Mesenteric fat pad (tissue), 1 donor: ENCODE data around the gene PSEN1. TPM values are rescaled to one million over a fixed set of nuclear protein-coding genes. Genes with fewer than 3 reads are reported as not detected.

Experiments used
- DNase-seq: peaks from one replicate; pipeline ENCODE4 v3.0.0-alpha.2; 2020; ENCODE audit warnings: low spot score
- total RNA-seq: library from RNA; stranded (reverse); fragmentation: NEBNext Ultra II Directional; extraction: Animal tissue kit (Norgen Biotek cat#: 25700); gene quantifications from one replicate; pipeline ENCODE4 v1.2.1, GENCODE V29; 2021
- donor health status: DM: yes; HTN: yes; CAD: no.

PSEN1 gene
- total RNA-seq, 1 donor from 2014 or later = 55.3 TPM

DNA sequence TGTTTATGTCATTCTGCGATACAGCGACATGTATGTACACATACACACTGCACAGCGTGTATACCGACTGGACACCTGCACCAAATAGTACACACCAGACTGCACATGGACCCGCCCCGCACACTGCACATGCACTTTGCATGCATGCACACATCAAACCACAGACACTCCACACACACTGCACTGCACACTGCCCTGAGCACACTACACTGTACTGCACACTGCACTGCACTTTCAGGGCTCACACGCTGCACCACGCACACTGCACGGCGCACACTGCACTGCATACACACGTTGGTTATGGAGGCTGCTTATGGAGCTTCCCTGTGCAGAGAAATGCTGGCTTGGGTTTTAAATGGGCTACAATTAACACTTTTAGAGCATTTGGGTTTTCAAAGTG, 102.6 kb downstream of the PSEN1 start:
- no peak for DNase-seq

DNA sequence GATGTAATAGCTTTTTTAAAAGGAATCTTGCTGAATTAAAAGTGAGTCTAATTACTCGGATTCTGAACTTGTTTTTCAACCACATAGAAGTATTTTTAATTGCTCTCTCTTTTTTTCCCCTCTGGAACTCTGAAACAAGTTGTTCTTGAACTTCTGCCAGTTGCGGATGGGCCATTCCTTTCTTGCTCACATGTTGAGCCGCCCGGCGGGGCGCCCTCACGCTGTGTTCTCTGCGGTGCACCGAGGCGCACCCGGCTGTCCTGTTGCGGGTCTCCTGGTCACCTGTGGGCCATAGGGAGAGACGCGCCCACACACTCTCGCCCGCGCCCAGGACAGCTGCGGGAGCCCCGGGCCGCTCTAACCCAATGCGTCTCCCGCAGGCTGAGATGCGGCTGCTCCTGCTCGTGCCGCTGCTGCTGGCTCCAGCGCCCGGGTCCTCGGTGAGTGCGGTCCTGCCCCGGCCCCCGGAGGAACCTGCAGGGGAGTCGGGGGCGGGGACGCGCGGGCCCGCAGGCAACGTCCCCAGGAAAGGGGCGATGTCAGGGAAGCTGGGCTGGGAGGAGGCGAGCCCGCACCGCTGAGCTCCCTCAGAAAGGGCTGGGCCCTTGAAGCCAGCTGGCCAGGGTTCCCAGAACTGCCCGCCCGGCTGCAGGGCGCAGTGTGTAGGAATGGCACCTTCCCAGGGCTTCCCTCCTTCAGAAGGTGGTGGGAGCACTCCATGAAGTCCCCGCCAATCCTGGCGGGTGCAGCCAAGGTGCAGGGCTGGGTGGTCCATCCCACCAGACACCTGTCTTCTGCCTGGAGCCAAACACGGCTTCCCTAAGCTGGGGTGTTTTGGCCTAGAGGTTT, 103.3 kb downstream of the PSEN1 start:
- DNase-seq = no peak

DNA sequence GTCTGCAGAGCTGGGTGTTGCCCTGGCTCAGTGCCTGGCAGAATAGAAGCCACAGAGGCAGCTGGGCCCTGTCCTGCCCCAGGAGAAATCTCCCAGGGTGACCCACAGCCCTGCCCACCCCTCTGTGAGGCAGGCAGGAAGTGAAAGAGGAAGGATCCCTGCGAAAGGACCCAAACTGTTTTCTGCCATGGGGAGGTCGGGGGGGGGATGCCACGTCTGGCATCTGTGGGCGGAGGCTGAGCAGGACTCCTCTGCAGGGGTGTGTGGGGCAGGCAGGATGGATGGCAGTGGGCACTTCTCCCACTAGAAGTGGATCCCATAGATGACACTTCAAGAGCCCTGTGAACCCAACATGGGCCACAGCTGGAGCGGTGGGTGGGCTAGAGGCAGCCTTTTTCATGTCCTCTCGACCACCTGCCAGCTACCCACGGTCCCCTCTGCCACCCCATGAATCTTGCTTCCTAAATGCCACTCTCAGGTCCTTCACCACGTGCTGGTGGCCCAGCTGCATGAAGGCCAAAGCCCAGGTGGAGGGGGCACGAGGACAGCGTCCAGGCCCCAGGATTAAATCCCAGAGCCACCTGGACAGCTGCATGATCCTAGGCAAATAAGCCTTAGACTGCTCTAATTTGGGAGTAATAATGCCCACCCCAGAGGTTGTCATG, 104.6 kb downstream of the PSEN1 start:
- DNase-seq = no peak

DNA sequence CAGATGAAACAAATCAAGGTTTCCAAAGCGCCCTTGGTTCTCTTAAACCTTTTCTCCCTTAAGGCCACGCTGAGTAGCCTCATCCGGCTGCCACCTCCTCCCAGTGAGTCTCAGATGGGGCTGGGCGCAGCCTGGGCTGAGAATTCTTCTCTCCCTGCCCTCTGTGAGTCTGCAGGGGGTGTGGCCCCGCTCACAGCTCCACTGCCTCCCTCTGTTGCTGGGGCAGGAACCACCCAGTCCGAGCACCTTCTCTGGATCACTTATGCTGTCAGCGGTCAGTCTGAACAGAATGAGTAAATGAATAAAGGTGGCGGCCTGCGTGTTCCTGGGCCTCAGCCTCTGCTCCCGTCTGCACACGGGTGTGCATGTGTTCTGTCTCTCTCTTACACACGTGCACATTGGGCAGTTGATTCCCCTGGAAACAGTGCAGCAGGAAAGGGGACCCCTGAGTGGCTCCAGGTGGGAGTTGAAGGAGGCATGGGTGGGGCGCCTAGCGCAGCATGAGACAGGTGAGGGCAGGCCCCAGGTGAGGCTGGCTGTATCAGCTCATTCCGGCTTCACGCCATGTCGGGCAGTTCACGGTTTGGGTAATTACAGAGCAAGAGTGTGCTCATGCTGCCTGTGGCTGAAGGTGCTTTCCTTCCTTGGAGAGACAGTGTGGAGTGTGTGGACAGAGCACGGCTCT, 105.3 kb downstream of the PSEN1 start:
- DNase-seq = peak; percentile 79

DNA sequence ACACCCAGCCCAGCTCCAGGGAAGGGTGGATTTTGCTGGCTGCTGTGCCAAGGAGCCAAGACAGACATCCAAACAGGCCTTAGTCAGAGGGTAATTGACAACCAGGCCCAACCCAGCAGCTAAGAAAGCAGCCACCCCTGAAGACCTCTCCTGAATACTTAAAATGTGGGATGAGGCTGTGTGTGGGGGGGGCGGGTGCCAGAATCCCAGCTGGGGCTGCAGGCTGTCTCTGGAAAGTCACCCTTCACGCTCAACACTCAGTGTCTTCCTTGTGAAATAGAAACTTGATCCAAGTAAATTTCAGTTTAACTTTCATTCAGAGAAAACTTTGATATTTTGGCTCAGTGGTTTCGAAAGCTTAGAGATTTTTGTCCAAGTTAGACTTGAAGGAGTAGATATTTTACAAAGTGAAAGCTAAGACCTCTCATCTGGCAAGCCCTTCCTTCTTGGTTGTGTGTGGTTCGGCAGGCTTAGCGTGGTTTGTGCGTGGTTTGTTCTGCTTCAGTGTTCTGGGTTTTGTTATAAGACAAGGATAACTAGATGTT, 106.1 kb downstream of the PSEN1 start:
- DNase-seq = no peak

DNA sequence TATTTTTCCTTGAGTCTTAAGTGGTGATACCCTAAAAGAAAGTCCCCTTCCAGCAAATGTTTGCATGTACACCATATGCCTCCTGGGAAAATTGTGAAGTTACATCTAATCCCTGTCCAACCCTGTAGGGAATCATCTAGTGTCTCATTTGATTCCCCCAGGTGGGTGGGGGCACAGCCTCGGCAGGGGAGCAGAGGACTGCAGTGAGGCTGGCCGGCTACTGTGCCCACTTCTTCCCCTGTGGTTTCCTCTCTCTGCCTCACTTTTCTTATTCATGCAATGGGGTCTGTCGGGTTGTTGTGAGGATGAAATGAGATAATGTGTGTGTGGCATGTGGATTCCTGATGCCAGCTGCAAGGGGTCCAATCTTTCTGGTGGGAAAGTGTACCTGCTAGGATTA, 107.0 kb downstream of the PSEN1 start:
- DNase-seq = no peak

DNA sequence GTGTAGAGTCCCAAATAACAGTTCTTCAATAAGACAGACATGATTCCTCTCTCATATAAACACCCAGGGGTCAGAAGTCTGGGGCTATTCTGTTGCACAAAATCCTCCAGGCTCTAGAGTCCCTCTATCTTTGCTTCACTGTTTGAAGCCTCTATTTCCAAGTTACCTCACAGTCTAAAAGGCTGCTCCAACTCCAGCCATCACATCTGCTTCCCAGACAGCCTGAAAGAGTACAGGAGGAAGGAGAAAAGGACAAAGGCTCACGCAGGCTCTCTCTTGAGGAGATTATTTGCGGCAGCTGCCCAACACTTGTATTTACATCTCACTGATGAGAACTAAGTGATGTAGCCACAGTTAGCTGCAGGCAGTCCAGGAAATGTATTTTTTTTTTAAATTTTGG, 107.4 kb downstream of the PSEN1 start:
- no peak for DNase-seq

DNA sequence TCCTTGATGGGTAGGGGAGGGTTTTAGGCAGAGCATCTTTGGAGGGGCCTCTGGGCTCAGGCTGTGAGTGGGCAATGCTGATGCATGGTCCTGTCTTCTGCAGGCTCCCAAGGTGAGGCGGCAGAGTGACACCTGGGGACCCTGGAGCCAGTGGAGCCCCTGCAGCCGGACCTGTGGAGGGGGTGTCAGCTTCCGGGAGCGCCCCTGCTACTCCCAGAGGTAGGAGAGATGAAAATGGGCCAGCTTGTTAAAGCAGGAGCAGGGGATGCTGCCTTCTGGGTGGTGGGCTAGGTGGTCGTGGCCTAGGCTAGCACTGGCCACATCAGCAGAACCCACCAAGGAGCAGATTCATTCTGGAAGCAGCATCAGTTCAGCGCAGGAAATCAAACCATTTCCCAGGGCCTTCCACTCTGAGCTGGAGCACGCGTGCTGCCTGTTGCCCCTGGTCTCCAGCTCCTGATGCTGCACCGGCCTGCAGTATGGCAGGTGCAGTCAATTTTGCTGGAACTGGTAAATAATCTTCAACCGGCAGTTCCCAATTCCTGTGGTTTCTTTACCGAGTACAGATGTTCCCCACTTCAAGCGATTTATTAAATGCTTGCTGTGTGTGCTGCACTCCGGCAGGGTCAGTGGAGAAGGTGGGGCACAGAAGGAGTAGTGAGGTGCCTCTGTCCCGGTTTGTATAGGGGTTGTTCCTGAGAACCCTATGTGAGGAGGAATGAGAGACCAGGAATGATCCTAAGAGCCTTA, 108.4 kb downstream of the PSEN1 start:
- no peak for DNase-seq

DNA sequence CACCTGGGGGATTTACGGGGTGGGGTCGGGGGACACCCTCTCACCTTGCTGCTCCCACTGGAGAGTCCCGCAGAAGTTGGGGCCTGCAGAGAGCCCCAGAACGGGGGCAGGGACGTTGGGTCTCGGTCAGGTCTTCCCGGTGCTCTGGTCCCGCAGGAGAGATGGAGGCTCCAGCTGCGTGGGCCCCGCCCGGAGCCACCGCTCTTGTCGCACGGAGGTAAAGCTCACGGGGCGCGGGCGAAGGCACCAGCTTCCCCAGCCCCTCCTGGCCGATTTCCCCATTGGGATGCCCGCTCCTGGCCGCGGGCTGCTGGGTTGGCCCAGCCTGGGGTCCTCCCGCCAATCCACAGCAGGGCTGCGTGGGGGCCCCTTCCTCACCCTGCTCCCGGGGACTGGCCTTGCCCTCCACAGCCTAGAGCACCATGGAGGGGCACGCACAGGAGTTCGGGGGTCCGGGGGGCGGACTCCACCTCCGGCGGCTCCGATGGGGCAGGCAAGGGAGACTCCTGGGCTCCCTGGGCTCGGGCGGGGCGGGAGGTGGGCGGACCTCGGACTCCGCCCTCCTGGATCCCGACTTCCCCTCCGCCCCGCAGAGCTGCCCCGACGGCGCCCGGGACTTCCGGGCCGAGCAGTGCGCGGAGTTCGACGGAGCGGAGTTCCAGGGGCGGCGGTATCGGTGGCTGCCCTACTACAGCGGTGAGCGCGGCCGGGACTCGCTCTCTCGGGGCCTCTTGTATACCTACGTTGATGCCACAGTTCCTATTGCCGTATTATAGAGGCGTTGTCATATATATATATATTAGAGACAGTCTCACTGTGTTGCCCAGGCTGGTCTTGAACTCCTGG, 109.4 kb downstream of the PSEN1 start:
- DNase-seq = no peak

DNA sequence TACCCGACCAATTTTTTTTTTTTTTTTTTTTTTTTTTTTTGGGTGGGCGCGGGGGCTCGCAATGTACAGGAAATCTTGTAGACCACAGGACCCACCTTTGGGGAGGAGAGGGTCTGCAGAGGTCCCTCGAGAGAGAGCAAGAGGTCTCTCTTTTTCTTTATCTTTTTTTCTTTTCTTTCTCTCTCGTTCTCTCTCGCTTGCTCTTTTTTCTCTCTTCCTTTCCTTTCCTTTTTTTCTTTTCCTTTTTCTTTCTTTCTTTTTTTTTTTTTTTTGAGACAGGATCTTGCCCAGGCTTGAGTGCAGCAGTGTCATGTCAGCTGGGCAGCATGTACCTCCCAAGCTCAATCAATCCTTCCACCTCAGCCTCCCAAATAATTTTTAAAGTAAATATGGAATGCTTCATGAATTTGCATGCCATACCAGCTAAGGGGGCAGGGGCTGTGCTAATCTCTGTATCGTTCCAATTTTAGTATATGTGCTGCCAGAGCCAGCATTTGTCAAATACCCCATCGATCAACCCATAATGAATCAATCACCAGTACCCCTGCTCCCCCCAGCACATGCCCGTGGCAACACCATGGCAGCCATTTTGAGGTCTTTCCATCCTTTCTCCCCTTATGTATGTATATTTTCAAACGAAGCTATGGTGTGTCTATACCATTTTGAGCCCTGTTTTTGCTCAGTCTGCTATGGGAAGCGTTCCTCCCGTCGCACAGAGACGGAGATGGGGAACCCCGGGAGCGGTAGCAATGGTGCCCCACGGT, 110.3 kb downstream of the PSEN1 start:
- no peak for DNase-seq

DNA sequence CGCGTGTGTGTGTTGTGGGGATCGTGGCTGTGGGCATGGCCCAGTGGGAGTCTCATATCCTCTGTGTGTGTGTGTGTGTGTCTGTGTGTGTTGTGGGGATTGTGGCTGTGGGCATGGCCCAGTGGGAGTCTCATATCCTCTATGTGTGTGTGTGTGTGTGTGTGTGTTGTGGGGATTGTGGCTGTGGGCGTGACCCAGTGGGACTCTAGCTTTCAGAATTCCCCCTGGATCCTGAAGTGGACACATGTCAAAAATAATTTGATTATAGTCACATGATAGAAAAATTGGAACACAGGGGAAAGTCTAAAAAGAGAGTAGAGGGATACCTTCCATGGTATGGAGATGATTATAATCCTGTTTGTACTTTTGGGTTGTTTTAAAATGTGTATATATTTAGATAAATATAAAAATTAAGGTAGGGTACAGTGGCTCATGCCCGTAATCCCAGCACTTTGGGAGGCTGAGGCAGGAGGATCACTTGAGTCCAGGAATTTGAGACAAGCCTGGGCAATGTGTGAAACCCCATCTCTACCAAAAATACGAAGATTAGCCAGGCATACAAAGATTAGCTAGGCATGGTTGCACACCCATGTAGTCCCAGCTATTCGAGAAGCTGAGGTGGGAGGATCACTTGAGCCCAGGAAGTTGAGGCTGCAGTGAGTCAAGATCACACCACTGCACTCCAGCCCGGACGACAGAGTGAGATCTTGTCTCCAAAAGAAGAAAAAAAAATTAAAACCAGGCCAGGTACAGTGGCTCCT, 112.0 kb downstream of the PSEN1 start:
- no peak for DNase-seq

DNA sequence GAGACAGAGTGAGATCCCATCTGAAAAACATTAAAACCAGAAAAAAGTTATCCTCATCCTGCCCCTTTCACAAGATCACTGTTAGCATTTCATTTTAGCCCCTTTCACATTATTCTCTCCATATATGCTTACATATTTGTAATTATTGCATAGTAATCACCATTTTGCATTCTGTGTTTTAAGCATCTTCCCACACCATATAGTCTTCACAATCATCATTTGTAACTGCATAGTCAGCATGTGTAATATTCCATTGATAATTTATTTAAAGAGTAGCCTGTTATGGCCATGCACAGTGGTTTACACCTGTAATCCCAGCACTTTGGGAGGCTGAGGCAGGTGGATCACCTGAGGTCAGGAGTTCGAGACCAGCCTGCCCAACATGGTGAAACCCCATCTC, 112.8 kb downstream of the PSEN1 start:
- no peak for DNase-seq

DNA sequence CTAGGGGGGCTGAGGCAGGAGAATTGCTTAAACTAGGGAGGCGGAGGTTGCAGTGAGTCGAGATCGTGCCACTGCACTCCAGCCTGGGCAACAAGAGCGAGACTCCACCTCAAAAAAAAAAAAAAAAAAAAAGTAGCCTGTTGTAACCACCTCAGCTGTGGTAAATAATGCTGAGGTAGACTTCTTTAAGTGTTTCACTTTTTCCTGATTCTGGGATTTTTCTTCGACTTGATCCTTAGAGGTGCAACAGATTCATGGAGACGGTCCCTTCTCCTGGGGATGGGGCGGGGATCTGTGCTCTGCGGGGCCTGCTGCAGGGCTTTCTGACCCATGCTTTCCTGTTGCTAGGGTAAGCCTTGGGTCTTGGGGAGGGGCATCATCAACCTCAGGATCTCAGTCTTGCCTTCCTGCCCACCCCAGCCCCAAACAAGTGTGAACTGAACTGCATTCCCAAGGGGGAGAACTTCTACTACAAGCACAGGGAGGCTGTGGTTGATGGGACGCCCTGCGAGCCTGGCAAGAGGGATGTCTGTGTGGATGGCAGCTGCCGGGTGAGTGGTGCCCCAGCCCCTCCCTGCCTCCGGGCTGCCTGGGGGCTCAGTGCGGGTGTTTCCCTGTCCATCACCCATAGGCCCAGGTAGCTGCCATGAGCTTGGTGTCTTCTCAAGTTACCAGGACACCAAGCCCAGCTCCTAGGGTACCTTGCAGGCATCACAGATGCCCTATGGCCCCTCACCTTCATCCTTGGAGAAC, 113.4 kb downstream of the PSEN1 start:
- DNase-seq = no peak

DNA sequence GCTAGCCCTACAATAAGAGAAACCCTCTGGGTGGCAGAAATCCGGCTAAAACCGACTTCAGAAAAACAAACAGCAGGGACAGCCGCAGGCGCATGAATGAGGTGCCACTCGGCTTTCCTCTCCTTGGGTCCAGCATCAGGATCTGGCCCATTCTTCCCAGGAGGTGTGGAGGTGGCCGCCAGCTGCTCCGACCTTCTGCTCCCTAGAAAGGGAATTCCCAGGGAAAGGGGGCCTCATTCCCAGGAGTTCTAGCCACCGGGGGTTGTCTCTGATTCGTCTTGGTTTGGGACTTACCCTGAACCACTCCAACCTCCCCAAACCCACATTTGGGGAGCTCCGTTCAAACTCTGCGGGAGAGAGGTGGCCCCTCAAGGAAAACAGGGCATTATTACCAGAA, 114.0 kb downstream of the PSEN1 start:
- DNase-seq = no peak

DNA sequence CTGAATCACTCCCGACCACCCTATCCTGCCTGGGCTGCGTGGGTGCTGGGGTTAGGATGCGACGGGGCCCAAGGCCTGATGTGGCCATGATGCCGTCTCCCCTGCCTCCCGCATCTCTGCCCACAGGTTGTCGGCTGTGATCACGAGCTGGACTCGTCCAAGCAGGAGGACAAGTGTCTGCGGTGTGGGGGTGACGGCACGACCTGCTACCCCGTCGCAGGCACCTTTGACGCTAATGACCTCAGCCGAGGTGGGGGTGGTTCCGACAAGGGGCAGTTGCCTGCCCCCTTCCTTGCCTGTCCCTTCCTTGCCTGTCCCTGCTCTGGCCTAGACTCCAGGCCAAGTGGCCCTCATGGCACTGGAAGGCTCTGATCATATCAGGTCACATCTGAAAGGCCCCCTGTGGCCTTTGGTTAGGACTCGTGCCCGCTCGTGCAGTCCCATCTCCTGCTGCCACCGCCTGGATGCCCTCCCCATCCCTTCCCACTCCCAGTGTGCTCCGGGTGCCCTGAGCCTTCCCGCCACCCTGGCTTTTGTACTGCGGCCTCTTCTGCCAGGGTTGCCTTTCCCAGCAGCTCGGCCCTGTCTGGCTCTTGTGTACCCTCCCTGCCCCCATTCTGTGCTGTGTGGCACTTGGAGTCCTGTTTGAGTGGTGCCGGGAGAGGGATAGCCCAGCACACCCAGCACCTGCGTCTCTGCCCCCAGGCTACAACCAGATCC, 114.6 kb downstream of the PSEN1 start:
- DNase-seq = no peak

DNA sequence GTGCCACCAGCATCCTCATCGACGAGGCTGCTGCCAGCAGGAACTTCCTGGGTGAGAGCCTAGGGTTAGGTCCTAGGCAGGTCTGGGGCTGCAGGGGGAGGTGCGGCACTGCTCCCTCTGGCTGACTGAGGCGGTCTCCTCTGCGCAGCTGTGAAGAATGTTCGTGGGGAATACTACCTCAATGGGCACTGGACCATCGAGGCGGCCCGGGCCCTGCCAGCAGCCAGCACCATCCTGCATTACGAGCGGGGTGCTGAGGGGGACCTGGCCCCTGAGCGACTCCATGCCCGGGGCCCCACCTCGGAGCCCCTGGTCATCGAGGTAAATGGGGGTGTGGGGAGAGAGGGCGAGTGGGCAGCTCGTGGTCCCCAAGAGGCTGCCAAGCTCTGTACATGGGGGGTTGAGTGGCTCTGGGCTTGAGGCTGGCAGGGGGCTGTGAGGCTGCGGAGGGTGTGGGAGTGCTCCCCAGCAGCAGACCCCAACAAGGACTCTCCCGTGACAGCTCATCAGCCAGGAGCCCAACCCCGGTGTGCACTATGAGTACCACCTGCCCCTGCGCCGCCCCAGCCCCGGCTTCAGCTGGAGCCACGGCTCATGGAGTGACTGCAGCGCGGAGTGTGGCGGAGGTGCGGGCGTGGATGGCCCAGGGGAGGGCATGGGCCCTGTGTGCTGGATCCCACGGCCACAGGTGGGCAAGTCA, 115.4 kb downstream of the PSEN1 start:
- no peak for DNase-seq
